ENCODE measurements around the gene GALNT17.

DNA sequence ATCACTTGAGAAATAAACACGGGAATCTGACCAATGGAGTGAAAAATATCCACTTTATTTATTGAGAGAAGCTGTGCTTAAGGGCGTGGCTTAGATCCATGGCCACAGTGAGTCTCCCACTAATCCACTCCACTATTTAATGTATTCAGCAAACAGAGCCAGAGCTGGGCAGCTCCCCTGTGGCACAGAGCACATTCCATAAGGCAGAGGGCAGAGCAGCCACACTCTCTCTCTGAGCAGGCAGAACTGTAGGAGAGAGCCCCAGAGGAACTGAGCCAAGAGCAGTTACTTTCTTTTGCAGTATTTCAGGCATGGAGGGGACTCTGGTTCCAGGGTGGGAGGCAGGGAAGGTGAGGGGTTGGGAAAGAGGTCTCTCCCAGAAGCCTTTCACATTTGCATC lies 106.0 kb downstream of the GALNT17 start:
- no peak for TF ChIP-seq POLR2A (IDR thresholded peaks at IDR 0.05)
- TF ChIP-seq, protein P1, sequence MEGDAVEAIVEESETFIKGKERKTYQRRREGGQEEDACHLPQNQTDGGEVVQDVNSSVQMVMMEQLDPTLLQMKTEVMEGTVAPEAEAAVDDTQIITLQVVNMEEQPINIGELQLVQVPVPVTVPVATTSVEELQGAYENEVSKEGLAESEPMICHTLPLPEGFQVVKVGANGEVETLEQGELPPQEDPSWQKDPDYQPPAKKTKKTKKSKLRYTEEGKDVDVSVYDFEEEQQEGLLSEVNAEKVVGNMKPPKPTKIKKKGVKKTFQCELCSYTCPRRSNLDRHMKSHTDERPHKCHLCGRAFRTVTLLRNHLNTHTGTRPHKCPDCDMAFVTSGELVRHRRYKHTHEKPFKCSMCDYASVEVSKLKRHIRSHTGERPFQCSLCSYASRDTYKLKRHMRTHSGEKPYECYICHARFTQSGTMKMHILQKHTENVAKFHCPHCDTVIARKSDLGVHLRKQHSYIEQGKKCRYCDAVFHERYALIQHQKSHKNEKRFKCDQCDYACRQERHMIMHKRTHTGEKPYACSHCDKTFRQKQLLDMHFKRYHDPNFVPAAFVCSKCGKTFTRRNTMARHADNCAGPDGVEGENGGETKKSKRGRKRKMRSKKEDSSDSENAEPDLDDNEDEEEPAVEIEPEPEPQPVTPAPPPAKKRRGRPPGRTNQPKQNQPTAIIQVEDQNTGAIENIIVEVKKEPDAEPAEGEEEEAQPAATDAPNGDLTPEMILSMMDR (IDR thresholded peaks at IDR 0.05): no peak
